Central memory CD8-positive, alpha-beta T cell (primary cell): ENCODE results near the gene COL3A1.

ENCODE experiments used
- ATAC-seq: fragments of 150-1000 bp; cut with Tn5 transposase; replicated peaks from 2 replicates; pipeline ENCODE4 v1.10.0; 2022; ENCODE audit warnings: mild to moderate bottlenecking, moderate FRiP score, moderate number of reproducible peaks; ENCODE audit not compliant: poor library complexity, severe bottlenecking; ENCODE audit errors: extremely low read depth
- DNase-seq, 2 donors: peaks; one replicate each; pipeline ENCODE4 v3.0.0; 2021; ENCODE audit warnings: low spot score in 2 of 2
- H3K27ac Mint-ChIP-seq: one replicate; pipeline ENCODE4 v1.8.0; 2022; ENCODE audit warnings: low read depth, mild to moderate bottlenecking, moderate library complexity, mixed read lengths
- H3K27me3 Mint-ChIP-seq: one replicate; pipeline ENCODE4 v1.8.0; 2022; ENCODE audit warnings: mixed read lengths
- H3K36me3 Mint-ChIP-seq: one replicate; pipeline ENCODE4 v1.8.0; 2022; ENCODE audit warnings: mild to moderate bottlenecking, moderate library complexity, mixed read lengths; ENCODE audit not compliant: insufficient read depth
- H3K4me1 Mint-ChIP-seq: one replicate; pipeline ENCODE4 v1.8.0; 2022; ENCODE audit warnings: mixed read lengths
- H3K4me3 Mint-ChIP-seq: one replicate; pipeline ENCODE4 v1.8.0; 2022; ENCODE audit warnings: mild to moderate bottlenecking, moderate library complexity, mixed read lengths
- H3K9me3 Mint-ChIP-seq: one replicate; pipeline ENCODE4 v1.8.0; 2022; ENCODE audit warnings: mixed read lengths

The COL3A1 gene

GRCh38 chr2:189012351-189012750 lies 38.2 kb downstream of the COL3A1 start:
- Mint-ChIP-seq H3K9me3 (no peaks in the 10 kb centered on the region), H3K27ac (no peak overlapping the region), H3K4me3 (no peak overlapping the region), H3K4me1 (no peaks in the 10 kb centered on the region), H3K27me3 (no peaks in the 10 kb centered on the region), H3K36me3 (no peaks in the 10 kb centered on the region)
- DNase-seq (no peak), ATAC-seq (no peak)

DNA sequence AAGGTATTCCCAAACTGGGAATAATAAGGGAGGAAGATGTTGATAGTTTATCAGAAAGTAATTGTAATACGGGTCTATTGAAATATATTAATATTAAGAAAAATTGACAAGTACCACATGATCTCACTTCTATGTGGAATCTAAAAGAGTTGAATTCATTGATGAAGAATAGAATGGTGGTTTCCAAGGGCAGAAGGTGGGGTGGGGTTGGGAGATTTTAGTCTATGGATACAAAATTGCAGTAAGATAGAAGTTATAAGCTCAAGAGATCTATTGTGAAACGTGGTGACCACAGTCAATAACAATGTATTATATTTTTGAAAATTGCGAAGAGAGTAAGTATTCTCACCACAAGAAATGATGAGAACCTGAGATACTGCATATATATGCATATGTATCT lies 38.9 kb downstream of the COL3A1 start:
- Mint-ChIP-seq H3K4me3 (no peak overlapping the region), H3K36me3 (no peaks in the 10 kb centered on the region), H3K9me3 (no peaks in the 10 kb centered on the region), H3K27ac (no peak overlapping the region), H3K27me3 (no peaks in the 10 kb centered on the region), H3K4me1 (no peaks in the 10 kb centered on the region)
- DNase-seq, result no peak
- ATAC-seq, result no peak

- Mint-ChIP-seq H3K27ac (no peak overlapping the region), H3K9me3 (no peaks in the 10 kb centered on the region), H3K4me1 (no peaks in the 10 kb centered on the region), H3K27me3 (no peaks in the 10 kb centered on the region), H3K36me3 (no peaks in the 10 kb centered on the region), H3K4me3 (no peak overlapping the region)
- ATAC-seq (no peak), DNase-seq (no peak)
These were observed 39.7 kb downstream of the COL3A1 start for GRCh38 chr2:189013671-189014448.

DNA sequence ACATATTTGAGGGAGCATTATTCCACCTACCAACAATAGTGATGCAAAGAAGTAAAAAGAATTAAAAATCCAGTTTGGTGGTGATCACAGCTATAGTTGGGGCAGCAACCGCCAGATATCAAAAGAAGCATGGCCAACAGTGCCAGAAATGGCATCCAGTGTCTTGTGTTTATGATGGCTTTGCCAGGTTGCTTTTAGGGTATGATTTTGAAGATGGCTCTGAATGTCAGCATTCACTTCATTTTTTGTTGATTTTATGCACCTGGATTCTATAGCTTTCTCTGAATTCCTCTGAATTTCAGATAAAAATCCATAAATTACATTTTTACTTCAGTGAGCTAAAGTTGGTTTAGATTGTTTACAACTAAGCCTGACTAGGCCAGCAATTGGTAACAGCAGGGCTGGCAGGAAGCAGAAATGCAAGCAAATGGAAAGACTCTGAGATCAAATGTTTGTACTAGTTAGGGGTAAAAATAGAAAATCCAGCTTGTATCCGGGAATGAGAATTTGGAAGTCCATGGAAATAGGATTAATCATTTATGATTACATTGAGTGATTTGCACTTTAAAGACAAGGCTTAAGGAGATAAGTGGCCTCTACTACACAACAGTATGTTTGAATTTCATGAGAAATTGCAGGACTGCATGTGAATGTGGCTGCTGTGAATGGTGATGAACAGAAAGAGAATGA lies 40.4 kb downstream of the COL3A1 start:
- Mint-ChIP-seq H3K4me1 (no peaks in the 10 kb centered on the region), H3K27me3 (no peaks in the 10 kb centered on the region), H3K27ac (no peak overlapping the region), H3K9me3 (peaks cover under 1% of the 10 kb centered on the region), H3K36me3 (no peaks in the 10 kb centered on the region), H3K4me3 (no peak overlapping the region)
- no peak for DNase-seq
- ATAC-seq, result no peak

DNA sequence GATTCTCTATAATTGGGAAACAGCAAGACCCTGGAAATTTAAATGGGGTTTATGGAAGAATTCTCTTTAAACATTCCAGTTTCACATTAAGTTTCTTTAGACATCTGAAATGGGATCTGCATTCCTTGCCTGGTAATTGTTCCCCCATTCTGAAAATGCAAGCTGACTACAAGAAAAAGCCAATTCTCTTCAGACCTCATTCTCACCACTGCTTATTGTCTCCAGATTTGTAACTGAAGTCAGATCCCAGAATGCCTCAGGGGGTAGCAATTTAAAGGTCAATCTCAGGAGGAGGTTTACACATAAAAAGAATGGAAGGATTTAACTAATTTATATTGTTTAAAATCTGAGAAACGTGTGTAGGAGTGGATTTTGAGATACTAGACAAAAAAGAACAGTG lies 41.2 kb downstream of the COL3A1 start:
- Mint-ChIP-seq H3K36me3 (no peaks in the 10 kb centered on the region), H3K4me3 (no peak overlapping the region), H3K27me3 (no peaks in the 10 kb centered on the region), H3K9me3 (peaks cover 6% of the 10 kb centered on the region), H3K4me1 (no peaks in the 10 kb centered on the region), H3K27ac (no peak overlapping the region)
- DNase-seq, result no peak
- no peak for ATAC-seq

DNA sequence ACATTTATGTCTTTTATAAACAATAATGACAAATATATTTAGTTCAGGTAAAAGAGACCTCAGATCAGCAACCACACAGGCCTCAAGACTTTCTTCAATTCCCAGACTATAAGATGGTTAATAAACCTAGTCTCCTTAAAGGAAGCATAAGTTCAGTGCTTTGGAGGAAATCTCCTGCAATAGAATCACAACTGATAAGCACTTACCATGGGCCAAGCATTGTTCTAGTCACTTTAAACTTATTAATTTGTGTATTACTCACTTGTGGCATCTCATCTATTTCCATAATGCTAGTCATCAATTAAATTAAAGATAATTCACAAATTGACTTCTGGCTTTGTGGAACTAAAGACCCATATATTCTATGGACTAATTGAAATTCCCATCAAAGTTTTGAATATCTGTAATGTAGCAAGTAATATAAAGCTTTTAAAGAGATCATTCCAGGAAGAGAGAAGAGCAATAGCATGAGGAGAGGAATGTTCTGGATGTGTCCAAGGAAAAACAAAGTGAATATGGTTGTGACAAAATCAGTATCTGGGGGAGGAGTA lies 42.2 kb downstream of the COL3A1 start:
- H3K4me3 Mint-ChIP-seq, result no peak overlapping the region
- no peaks in the 10 kb centered on the region for H3K36me3 Mint-ChIP-seq
- DNase-seq (no peak), ATAC-seq (no peak)
- H3K27ac Mint-ChIP-seq, result no peak overlapping the region
- H3K4me1 Mint-ChIP-seq, result no peaks in the 10 kb centered on the region
- H3K9me3 Mint-ChIP-seq, result peaks cover 7% of the 10 kb centered on the region
- no peaks in the 10 kb centered on the region for H3K27me3 Mint-ChIP-seq

GRCh38 chr2:189018631-189019030 lies 44.5 kb downstream of the COL3A1 start:
- H3K4me1 Mint-ChIP-seq, result no peaks in the 10 kb centered on the region
- no peak overlapping the region for H3K27ac Mint-ChIP-seq
- H3K36me3 Mint-ChIP-seq, result no peaks in the 10 kb centered on the region
- DNase-seq, result no peak
- H3K9me3 Mint-ChIP-seq, result peaks cover 12% of the 10 kb centered on the region
- no peaks in the 10 kb centered on the region for H3K27me3 Mint-ChIP-seq
- no peak for ATAC-seq
- no peak overlapping the region for H3K4me3 Mint-ChIP-seq

- DNase-seq (no peak), ATAC-seq (no peak)
- H3K4me3 Mint-ChIP-seq, result no peak overlapping the region
- no peaks in the 10 kb centered on the region for H3K36me3 Mint-ChIP-seq
- no peaks in the 10 kb centered on the region for H3K27me3 Mint-ChIP-seq
- H3K27ac Mint-ChIP-seq, result no peak overlapping the region
- H3K9me3 Mint-ChIP-seq, result peaks cover 14% of the 10 kb centered on the region
- no peaks in the 10 kb centered on the region for H3K4me1 Mint-ChIP-seq
These were observed 46.0 kb downstream of the COL3A1 start for GRCh38 chr2:189020179-189020578.

DNA sequence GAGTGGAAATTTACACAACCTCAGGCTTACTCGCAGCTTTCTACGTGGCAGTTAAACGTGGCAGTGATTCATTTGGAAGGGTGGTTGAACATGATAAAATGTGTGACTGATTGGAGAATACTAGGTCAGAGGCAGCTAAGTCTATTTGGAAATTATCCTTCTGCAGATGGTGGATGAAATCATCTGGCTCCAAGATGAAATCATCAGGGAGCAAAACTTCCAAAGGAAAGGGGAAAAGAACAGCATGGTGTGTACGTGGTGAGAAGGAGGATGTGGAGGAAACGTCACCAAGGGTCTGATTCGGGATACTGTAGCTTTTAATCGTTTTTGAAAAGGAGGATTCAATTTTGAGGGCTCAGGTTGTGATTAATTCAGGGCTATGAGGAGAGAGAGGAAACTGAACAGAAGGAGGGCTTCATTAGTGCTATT lies 47.9 kb downstream of the COL3A1 start:
- DNase-seq (no peak), ATAC-seq (no peak)
- no peaks in the 10 kb centered on the region for H3K36me3 Mint-ChIP-seq
- H3K4me3 Mint-ChIP-seq, result no peak overlapping the region
- H3K27me3 Mint-ChIP-seq, result no peaks in the 10 kb centered on the region
- no peak overlapping the region for H3K27ac Mint-ChIP-seq
- H3K4me1 Mint-ChIP-seq, result no peaks in the 10 kb centered on the region
- H3K9me3 Mint-ChIP-seq, result peaks cover 17% of the 10 kb centered on the region

DNA sequence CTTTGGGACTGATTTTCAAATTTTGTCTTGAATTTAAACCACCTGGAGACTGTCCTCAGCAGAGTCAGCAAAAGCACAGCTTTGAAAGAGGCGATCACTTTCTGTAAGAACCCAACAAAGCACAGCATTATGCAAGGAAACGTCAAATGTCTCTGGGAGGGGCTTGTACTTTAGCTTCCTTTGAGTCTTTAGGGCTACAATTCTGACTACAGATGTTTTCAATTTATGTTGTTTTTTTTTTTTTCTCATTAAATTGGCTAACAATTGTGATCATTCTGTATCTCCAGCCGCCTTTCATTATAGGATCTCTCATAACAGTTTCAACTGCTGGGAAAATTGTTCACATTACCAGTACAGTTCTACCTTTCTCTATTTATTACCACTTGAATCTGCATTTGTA lies 48.3 kb downstream of the COL3A1 start:
- ATAC-seq (no peak), DNase-seq (no peak)
- no peaks in the 10 kb centered on the region for H3K36me3 Mint-ChIP-seq
- H3K27ac Mint-ChIP-seq, result no peak overlapping the region
- peaks cover 17% of the 10 kb centered on the region for H3K9me3 Mint-ChIP-seq
- no peaks in the 10 kb centered on the region for H3K27me3 Mint-ChIP-seq
- no peak overlapping the region for H3K4me3 Mint-ChIP-seq
- no peaks in the 10 kb centered on the region for H3K4me1 Mint-ChIP-seq

- H3K4me1 Mint-ChIP-seq, result no peaks in the 10 kb centered on the region
- no peaks in the 10 kb centered on the region for H3K36me3 Mint-ChIP-seq
- H3K27me3 Mint-ChIP-seq, result no peaks in the 10 kb centered on the region
- H3K4me3 Mint-ChIP-seq, result no peak overlapping the region
- H3K27ac Mint-ChIP-seq, result no peak overlapping the region
- ATAC-seq (no peak), DNase-seq (no peak)
- peaks cover 12% of the 10 kb centered on the region for H3K9me3 Mint-ChIP-seq
These were observed 50.9 kb downstream of the COL3A1 start for GRCh38 chr2:189024901-189025618.

GRCh38 chr2:189037518-189037917 lies 63.3 kb downstream of the COL3A1 start:
- ATAC-seq, result no peak
- H3K9me3 Mint-ChIP-seq, result no peaks in the 10 kb centered on the region
- H3K4me1 Mint-ChIP-seq, result no peaks in the 10 kb centered on the region
- no peak overlapping the region for H3K27ac Mint-ChIP-seq
- H3K36me3 Mint-ChIP-seq, result no peaks in the 10 kb centered on the region
- H3K4me3 Mint-ChIP-seq, result no peak overlapping the region
- no peaks in the 10 kb centered on the region for H3K27me3 Mint-ChIP-seq
- no peak for DNase-seq
